GM23338 (cell line): ENCODE measurements around the gene PTCH2. TPM values are rescaled to one million over a fixed set of nuclear protein-coding genes. Genes with fewer than 3 reads are reported as not detected.

ENCODE experiments used
- ATAC-seq: fragments of 200-7000 bp; cut with Tn5 transposase; 3 replicates; pipeline ENCODE4 v1.9.1; 2020
- DNase-seq: peaks from one replicate; pipeline ENCODE4 v3.0.0-alpha.2; 2015; ENCODE audit warnings: low spot score
- H2AFZ ChIP-seq: fragments of 200-600 bp; sonication (generic); 2 replicates; pipeline ENCODE4 v1.8.0; 2016; ENCODE audit warnings: antibody characterized with exemption, mild to moderate bottlenecking, moderate library complexity
- H3F3A ChIP-seq: fragments of 200-600 bp; sonication (generic); replicated peaks from 2 replicates; pipeline ENCODE4 v1.8.0; 2017; ENCODE audit warnings: antibody characterized with exemption, mixed run types, low read depth
- H3K27ac ChIP-seq: fragments of 200-600 bp; sonication (generic); 2 replicates; pipeline ENCODE4 v1.6.1; 2016; ENCODE audit warnings: low read depth
- H3K27me3 ChIP-seq: fragments of 200-600 bp; sonication (generic); 2 replicates; pipeline ENCODE4 v1.8.0; 2016; ENCODE audit warnings: mild to moderate bottlenecking, mixed run types, moderate library complexity; ENCODE audit not compliant: insufficient read depth
- H3K36me3 ChIP-seq: fragments of 200-600 bp; sonication (generic); 2 replicates; pipeline ENCODE4 v1.8.0; 2016; ENCODE audit warnings: mild to moderate bottlenecking; ENCODE audit not compliant: insufficient read depth
- H3K4me1 ChIP-seq: fragments of 200-600 bp; sonication (generic); 2 replicates; pipeline ENCODE4 v1.8.0; 2016; ENCODE audit warnings: mild to moderate bottlenecking, moderate library complexity; ENCODE audit not compliant: insufficient read depth
- H3K4me2 ChIP-seq: fragments of 200-600 bp; sonication (generic); 2 replicates; pipeline ENCODE4 v1.7.1; 2017; ENCODE audit warnings: mixed run types
- H3K4me3 ChIP-seq: fragments of 200-600 bp; sonication (generic); 2 replicates; pipeline ENCODE4 v1.6.1; 2016; ENCODE audit warnings: mixed run types
- H3K79me2 ChIP-seq: fragments of 200-600 bp; sonication (generic); replicated peaks from 2 replicates; pipeline ENCODE4 v1.8.0; 2017; ENCODE audit warnings: mild to moderate bottlenecking; ENCODE audit not compliant: insufficient read depth
- H3K9me2 ChIP-seq: fragments of 200-600 bp; sonication (generic); 2 replicates; pipeline ENCODE4 v1.8.0; 2017; ENCODE audit not compliant: insufficient read depth
- H4K20me1 ChIP-seq: fragments of 200-600 bp; sonication (generic); replicated peaks from 2 replicates; pipeline ENCODE4 v1.8.0; 2017; ENCODE audit warnings: mild to moderate bottlenecking; ENCODE audit not compliant: insufficient read depth
- H3K27ac Mint-ChIP-seq: 2 replicates; pipeline ENCODE4 v1.8.0; 2020; ENCODE audit warnings: inconsistent platforms, mild to moderate bottlenecking, moderate library complexity, mixed read lengths
- H3K27me3 Mint-ChIP-seq: 3 replicates; pipeline ENCODE4 v1.8.0; 2022; ENCODE audit warnings: low read depth, mild to moderate bottlenecking, moderate library complexity, mixed read lengths, inconsistent platforms; ENCODE audit not compliant: insufficient read depth, poor library complexity
- H3K36me3 Mint-ChIP-seq: 3 replicates; pipeline ENCODE4 v1.8.0; 2021; ENCODE audit warnings: low read depth, mild to moderate bottlenecking, inconsistent platforms, moderate library complexity, mixed read lengths
- H3K4me1 Mint-ChIP-seq: 3 replicates; pipeline ENCODE4 v1.8.0; 2020; ENCODE audit warnings: mild to moderate bottlenecking, inconsistent platforms, mixed read lengths
- H3K4me3 Mint-ChIP-seq: 3 replicates; pipeline ENCODE4 v1.8.0; 2021; ENCODE audit warnings: moderate library complexity, mild to moderate bottlenecking, inconsistent platforms, mixed read lengths
- H3K9me3 Mint-ChIP-seq: 3 replicates; pipeline ENCODE4 v1.8.0; 2020; ENCODE audit warnings: moderate library complexity, mild to moderate bottlenecking, inconsistent platforms, mixed read lengths
- CREB1 ChIP-seq: fragments of 250-450 bp; sonication (Bioruptor Pico); IDR thresholded peaks from 2 replicates; pipeline ENCODE4 v1.5.0; 2020; ENCODE audit warnings: low read depth, mild to moderate bottlenecking, moderate library complexity
- EZH2phosphoT487 ChIP-seq: fragments of 200-600 bp; sonication (generic); IDR thresholded peaks from one replicate; pipeline ENCODE4 v1.8.1; 2018; ENCODE audit warnings: antibody characterized with exemption; ENCODE audit not compliant: unreplicated experiment
- JUNB ChIP-seq: IDR thresholded peaks from one replicate; pipeline ENCODE4 v1.6.1; 2016; ENCODE audit warnings: antibody characterized with exemption; ENCODE audit not compliant: unreplicated experiment
- NANOG ChIP-seq: IDR thresholded peaks from 2 replicates; pipeline ENCODE4 v1.6.1; 2016; ENCODE audit warnings: antibody characterized with exemption, borderline replicate concordance
- POLR2AphosphoS5 ChIP-seq: IDR thresholded peaks from 2 replicates; pipeline ENCODE4 v1.6.1; 2016; ENCODE audit warnings: antibody characterized with exemption, low read depth
- REST ChIP-seq: IDR thresholded peaks from one replicate; pipeline ENCODE4 v1.6.1; 2018; ENCODE audit warnings: antibody characterized with exemption; ENCODE audit not compliant: unreplicated experiment
- STAT1 ChIP-seq: IDR thresholded peaks from one replicate; pipeline ENCODE4 v1.6.1; 2016; ENCODE audit warnings: antibody characterized with exemption; ENCODE audit not compliant: unreplicated experiment
- ZNF114 ChIP-seq: fragments of 250-450 bp; sonication (Bioruptor Pico); IDR thresholded peaks from 2 replicates; pipeline ENCODE4 v1.5.0; 2020; ENCODE audit warnings: mild to moderate bottlenecking, moderate library complexity
- ZNF331 ChIP-seq: fragments of 250-450 bp; sonication (Bioruptor Pico); IDR thresholded peaks from 2 replicates; pipeline ENCODE4 v1.5.0; 2020; ENCODE audit warnings: low read depth, mild to moderate bottlenecking, moderate library complexity
- polyA plus RNA-seq: library from polyadenylated mRNA; unstranded; fragments of >200 nt; fragmentation: Nextera tagmentation; extraction: Ambion mirVana; gene quantifications from 2 replicates; pipeline ENCODE4 v1.2.1, GENCODE V29; 2016
- total RNA-seq: library from RNA; depleted of rRNA; stranded (reverse); fragments of >200 nt; shearing (Covaris generic); gene quantifications from 2 replicates; pipeline ENCODE4 v1.2.3, GENCODE V29; 2014
- TF ChIP-seq, protein P1 (sequence below): fragments of 250-450 bp; sonication (Bioruptor Pico); IDR thresholded peaks from 2 replicates; pipeline ENCODE4 v1.5.0; 2020; ENCODE audit warnings: mild to moderate bottlenecking, moderate library complexity
- TF ChIP-seq, protein P2 (sequence below), 2 experiments: fragments of 200-600 bp in 1 of 2; sonication (generic) in 1 of 2; conservative IDR thresholded peaks; 2 replicates each; pipeline versions ENCODE4 v1.5.1 to v1.6.1; 2016 to 2017; ENCODE audit warnings: antibody characterized with exemption in 2 of 2, low read depth in 2 of 2, mild to moderate bottlenecking in 2 of 2, moderate library complexity in 1 of 2

Gene PTCH2
- total and polyA plus RNA-seq, 2 experiments from 2014 or later: 0.63 to 0.74 TPM

- Histone ChIP-seq H3K27me3 (no peaks in the 10 kb centered on the region), H3K4me3 (no peak overlapping the region), H2AFZ (no peak overlapping the region), H3K27ac (no peak overlapping the region), H3K36me3 (no peaks in the 10 kb centered on the region), H3F3A (no peaks in the 10 kb centered on the region), H3K9me2 (no peaks in the 10 kb centered on the region), H3K79me2 (no peaks in the 10 kb centered on the region), H3K4me1 (no peaks in the 10 kb centered on the region), H3K4me2 (no peak overlapping the region), H4K20me1 (no peaks in the 10 kb centered on the region)
- ATAC-seq (no peak), DNase-seq (no peak)
- no peaks in the 10 kb centered on the region for H3K9me3 Mint-ChIP-seq
- no peak overlapping the region for H3K4me3 Mint-ChIP-seq
- TF ChIP-seq ZNF331 (CRISPR knock-in tag) (no peak), EZH2phosphoT487 (no peak), STAT1 (no peak), NANOG (no peak), POLR2AphosphoS5 (no peak)
- TF ChIP-seq, protein P1, sequence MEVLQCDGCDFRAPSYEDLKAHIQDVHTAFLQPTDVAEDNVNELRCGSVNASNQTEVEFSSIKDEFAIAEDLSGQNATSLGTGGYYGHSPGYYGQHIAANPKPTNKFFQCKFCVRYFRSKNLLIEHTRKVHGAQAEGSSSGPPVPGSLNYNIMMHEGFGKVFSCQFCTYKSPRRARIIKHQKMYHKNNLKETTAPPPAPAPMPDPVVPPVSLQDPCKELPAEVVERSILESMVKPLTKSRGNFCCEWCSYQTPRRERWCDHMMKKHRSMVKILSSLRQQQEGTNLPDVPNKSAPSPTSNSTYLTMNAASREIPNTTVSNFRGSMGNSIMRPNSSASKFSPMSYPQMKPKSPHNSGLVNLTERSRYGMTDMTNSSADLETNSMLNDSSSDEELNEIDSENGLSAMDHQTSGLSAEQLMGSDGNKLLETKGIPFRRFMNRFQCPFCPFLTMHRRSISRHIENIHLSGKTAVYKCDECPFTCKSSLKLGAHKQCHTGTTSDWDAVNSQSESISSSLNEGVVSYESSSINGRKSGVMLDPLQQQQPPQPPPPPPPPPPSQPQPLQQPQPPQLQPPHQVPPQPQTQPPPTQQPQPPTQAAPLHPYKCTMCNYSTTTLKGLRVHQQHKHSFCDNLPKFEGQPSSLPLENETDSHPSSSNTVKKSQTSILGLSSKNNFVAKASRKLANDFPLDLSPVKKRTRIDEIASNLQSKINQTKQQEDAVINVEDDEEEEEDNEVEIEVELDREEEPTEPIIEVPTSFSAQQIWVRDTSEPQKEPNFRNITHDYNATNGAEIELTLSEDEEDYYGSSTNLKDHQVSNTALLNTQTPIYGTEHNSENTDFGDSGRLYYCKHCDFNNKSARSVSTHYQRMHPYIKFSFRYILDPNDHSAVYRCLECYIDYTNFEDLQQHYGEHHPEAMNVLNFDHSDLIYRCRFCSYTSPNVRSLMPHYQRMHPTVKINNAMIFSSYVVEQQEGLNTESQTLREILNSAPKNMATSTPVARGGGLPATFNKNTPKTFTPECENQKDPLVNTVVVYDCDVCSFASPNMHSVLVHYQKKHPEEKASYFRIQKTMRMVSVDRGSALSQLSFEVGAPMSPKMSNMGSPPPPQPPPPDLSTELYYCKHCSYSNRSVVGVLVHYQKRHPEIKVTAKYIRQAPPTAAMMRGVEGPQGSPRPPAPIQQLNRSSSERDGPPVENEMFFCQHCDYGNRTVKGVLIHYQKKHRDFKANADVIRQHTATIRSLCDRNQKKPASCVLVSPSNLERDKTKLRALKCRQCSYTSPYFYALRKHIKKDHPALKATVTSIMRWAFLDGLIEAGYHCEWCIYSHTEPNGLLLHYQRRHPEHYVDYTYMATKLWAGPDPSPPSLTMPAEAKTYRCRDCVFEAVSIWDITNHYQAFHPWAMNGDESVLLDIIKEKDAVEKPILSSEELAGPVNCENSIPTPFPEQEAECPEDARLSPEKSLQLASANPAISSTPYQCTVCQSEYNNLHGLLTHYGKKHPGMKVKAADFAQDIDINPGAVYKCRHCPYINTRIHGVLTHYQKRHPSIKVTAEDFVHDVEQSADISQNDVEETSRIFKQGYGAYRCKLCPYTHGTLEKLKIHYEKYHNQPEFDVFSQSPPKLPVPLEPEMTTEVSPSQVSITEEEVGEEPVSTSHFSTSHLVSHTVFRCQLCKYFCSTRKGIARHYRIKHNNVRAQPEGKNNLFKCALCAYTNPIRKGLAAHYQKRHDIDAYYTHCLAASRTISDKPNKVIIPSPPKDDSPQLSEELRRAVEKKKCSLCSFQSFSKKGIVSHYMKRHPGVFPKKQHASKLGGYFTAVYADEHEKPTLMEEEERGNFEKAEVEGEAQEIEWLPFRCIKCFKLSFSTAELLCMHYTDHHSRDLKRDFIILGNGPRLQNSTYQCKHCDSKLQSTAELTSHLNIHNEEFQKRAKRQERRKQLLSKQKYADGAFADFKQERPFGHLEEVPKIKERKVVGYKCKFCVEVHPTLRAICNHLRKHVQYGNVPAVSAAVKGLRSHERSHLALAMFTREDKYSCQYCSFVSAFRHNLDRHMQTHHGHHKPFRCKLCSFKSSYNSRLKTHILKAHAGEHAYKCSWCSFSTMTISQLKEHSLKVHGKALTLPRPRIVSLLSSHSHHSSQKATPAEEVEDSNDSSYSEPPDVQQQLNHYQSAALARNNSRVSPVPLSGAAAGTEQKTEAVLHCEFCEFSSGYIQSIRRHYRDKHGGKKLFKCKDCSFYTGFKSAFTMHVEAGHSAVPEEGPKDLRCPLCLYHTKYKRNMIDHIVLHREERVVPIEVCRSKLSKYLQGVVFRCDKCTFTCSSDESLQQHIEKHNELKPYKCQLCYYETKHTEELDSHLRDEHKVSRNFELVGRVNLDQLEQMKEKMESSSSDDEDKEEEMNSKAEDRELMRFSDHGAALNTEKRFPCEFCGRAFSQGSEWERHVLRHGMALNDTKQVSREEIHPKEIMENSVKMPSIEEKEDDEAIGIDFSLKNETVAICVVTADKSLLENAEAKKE (CRISPR knock-in tag): no peak
- H3K27me3 Mint-ChIP-seq: peaks cover 3% of the 10 kb centered on the region
- no peak overlapping the region for H3K27ac Mint-ChIP-seq
- H3K4me1 Mint-ChIP-seq: no peaks in the 10 kb centered on the region
- H3K36me3 Mint-ChIP-seq: peaks cover 3% of the 10 kb centered on the region
Measured at GRCh38 chr1:44853201-44853600, 10.1 kb upstream of the PTCH2 start.

- no peak overlapping the region for H3K27ac Mint-ChIP-seq
- no peaks in the 10 kb centered on the region for H3K36me3 ChIP-seq
- TF ChIP-seq ZNF114: no peak
- TF ChIP-seq CREB1 (CRISPR knock-in tag): no peak
- TF ChIP-seq, protein P2, sequence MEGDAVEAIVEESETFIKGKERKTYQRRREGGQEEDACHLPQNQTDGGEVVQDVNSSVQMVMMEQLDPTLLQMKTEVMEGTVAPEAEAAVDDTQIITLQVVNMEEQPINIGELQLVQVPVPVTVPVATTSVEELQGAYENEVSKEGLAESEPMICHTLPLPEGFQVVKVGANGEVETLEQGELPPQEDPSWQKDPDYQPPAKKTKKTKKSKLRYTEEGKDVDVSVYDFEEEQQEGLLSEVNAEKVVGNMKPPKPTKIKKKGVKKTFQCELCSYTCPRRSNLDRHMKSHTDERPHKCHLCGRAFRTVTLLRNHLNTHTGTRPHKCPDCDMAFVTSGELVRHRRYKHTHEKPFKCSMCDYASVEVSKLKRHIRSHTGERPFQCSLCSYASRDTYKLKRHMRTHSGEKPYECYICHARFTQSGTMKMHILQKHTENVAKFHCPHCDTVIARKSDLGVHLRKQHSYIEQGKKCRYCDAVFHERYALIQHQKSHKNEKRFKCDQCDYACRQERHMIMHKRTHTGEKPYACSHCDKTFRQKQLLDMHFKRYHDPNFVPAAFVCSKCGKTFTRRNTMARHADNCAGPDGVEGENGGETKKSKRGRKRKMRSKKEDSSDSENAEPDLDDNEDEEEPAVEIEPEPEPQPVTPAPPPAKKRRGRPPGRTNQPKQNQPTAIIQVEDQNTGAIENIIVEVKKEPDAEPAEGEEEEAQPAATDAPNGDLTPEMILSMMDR (conservative IDR thresholded peaks at IDR 0.05; ENCODE audit: low read depth in 2 of 2): no peak
- no peak for TF ChIP-seq JUNB
- no peak for TF ChIP-seq EZH2phosphoT487
- TF ChIP-seq NANOG: no peak
- no peak for TF ChIP-seq REST
- no peak for TF ChIP-seq STAT1
Measured at GRCh38 chr1:44851308-44851707, 8.3 kb upstream of the PTCH2 start.

More at GRCh38 chr1:44851308-44851707, 8.3 kb upstream of the PTCH2 start:
- H3K9me2 ChIP-seq: no peaks in the 10 kb centered on the region
- no peaks in the 10 kb centered on the region for H3F3A ChIP-seq
- H3K4me1 ChIP-seq: no peaks in the 10 kb centered on the region
- H3K9me3 Mint-ChIP-seq: no peaks in the 10 kb centered on the region
- no peak overlapping the region for H3K4me3 ChIP-seq
- peaks cover 3% of the 10 kb centered on the region for H3K27me3 Mint-ChIP-seq
- no peaks in the 10 kb centered on the region for H3K4me1 Mint-ChIP-seq
- H2AFZ ChIP-seq: no peak overlapping the region
- H3K27ac ChIP-seq: no peak overlapping the region
- no peaks in the 10 kb centered on the region for H3K27me3 ChIP-seq
- no peak overlapping the region for H3K4me3 Mint-ChIP-seq
- DNase-seq (no peak), ATAC-seq (no peak)
- no peaks in the 10 kb centered on the region for H3K79me2 ChIP-seq
- peaks cover 3% of the 10 kb centered on the region; the same call in 2 of the 3 replicates for H3K36me3 Mint-ChIP-seq
- H4K20me1 ChIP-seq: no peaks in the 10 kb centered on the region
- H3K4me2 ChIP-seq: no peak overlapping the region
